DOHH2 (cell line): ENCODE results near the gene PLB1.

Source experiments
- CTCF ChIP-seq: fragments of 200-600 bp; sonication (generic); IDR thresholded peaks from one replicate; pipeline ENCODE4 v1.5.1; 2014; ENCODE audit warnings: antibody characterized with exemption, mild to moderate bottlenecking, low read depth, low read length; ENCODE audit not compliant: poor library complexity, severe bottlenecking
- EZH2phosphoT487 ChIP-seq: fragments of 200-600 bp; sonication (generic); IDR thresholded peaks from 2 replicates; pipeline ENCODE4 v1.6.1; 2017; ENCODE audit warnings: borderline replicate concordance, mild to moderate bottlenecking, antibody characterized with exemption, low read length, moderate library complexity, mixed read lengths

- TF ChIP-seq CTCF (no peak), EZH2phosphoT487 (no peak)
These were observed 166.8 kb downstream of the PLB1 start for GRCh38 chr2:28662468-28663181.
